Measurements from ENCODE around the gene SPAG4.

- no peak for TF ChIP-seq CTCF (conservative IDR thresholded peaks at IDR 0.05; ENCODE audit: low read length)
- no peak for TF ChIP-seq EZH2phosphoT487 (IDR thresholded peaks at IDR 0.05; ENCODE audit: borderline replicate concordance)
Measured at GRCh38 chr20:35635652-35636051, 20.0 kb downstream of the SPAG4 start.
